ENCODE data around the gene PSMA2.

- TF ChIP-seq, protein P1, sequence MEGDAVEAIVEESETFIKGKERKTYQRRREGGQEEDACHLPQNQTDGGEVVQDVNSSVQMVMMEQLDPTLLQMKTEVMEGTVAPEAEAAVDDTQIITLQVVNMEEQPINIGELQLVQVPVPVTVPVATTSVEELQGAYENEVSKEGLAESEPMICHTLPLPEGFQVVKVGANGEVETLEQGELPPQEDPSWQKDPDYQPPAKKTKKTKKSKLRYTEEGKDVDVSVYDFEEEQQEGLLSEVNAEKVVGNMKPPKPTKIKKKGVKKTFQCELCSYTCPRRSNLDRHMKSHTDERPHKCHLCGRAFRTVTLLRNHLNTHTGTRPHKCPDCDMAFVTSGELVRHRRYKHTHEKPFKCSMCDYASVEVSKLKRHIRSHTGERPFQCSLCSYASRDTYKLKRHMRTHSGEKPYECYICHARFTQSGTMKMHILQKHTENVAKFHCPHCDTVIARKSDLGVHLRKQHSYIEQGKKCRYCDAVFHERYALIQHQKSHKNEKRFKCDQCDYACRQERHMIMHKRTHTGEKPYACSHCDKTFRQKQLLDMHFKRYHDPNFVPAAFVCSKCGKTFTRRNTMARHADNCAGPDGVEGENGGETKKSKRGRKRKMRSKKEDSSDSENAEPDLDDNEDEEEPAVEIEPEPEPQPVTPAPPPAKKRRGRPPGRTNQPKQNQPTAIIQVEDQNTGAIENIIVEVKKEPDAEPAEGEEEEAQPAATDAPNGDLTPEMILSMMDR (IDR thresholded peaks at IDR 0.05; ENCODE audit: borderline replicate concordance, extremely low read depth, low read length, poor library complexity, severe bottlenecking): no peak
- TF ChIP-seq EZH2 (IDR thresholded peaks at IDR 0.05; ENCODE audit: borderline replicate concordance, low read depth, low read length, severe bottlenecking): no peak
Measured at GRCh38 chr7:42924223-42924838, 7.6 kb downstream of the PSMA2 start.
